OCI-LY7 (cell line): Measurements from ENCODE around the gene SECISBP2. TPM values are rescaled to one million over a fixed set of nuclear protein-coding genes. Genes with fewer than 3 reads are reported as not detected.
"Not testable (repeated sequence)": the region's sequence is repeated elsewhere in the genome, so short reads cannot be mapped to it uniquely, and the experiment has no call there.

Experiments
- BruUV-seq: library from RNA; stranded (reverse); fragments of 400-500 nt; replicated peaks from 2 replicates; lab custom pipeline; 2021; lab: Mats Ljungman, UMichigan
- CTCF ChIA-PET: fragments of 300-600 bp; sonication (Branson Sonifier 250); formaldehyde crosslinking; loops from one replicate; lab custom pipeline; 2022; ENCODE audit warnings: antibody characterized with exemption; ENCODE audit not compliant: unreplicated experiment; lab: Charles Lee
- POLR2A ChIA-PET: fragments of 300-600 bp; sonication (Branson Sonifier 250); formaldehyde crosslinking; loops from one replicate; lab custom pipeline; 2022; ENCODE audit warnings: antibody characterized with exemption; lab: Charles Lee
- DNase-seq: peaks from one replicate; pipeline ENCODE4 v3.0.0-alpha.2; 2015; ENCODE audit warnings: low spot score
- H2AFZ ChIP-seq: fragments of 200-600 bp; sonication (generic), shearing (Covaris generic); 2 replicates; pipeline ENCODE4 v1.6.1; 2014; ENCODE audit warnings: mild to moderate bottlenecking, antibody characterized with exemption, low read length, moderate library complexity
- H3K27ac ChIP-seq: fragments of 200-600 bp; sonication (generic); 2 replicates; pipeline ENCODE4 v1.5.1; 2014; ENCODE audit warnings: mixed run types, low read depth, mild to moderate bottlenecking, moderate library complexity, low read length, inconsistent platforms; ENCODE audit not compliant: poor library complexity, severe bottlenecking
- H3K36me3 ChIP-seq: fragments of 200-600 bp; sonication (generic); 2 replicates; pipeline ENCODE4 v1.6.1; 2014; ENCODE audit warnings: mild to moderate bottlenecking, antibody characterized with exemption, low read length, moderate library complexity, mixed read lengths; ENCODE audit not compliant: insufficient read depth
- H3K4me1 ChIP-seq: fragments of 200-600 bp; sonication (generic); 2 replicates; pipeline ENCODE4 v1.5.1; 2014; ENCODE audit warnings: mild to moderate bottlenecking, low read length; ENCODE audit not compliant: insufficient read depth, poor library complexity, severe bottlenecking
- H3K4me2 ChIP-seq: fragments of 200-600 bp; sonication (generic); 2 replicates; pipeline ENCODE4 v1.6.1; 2014; ENCODE audit warnings: mild to moderate bottlenecking, low read length
- H3K4me3 ChIP-seq: fragments of 200-600 bp; sonication (generic); 2 replicates; pipeline ENCODE4 v1.5.1; 2014; ENCODE audit warnings: mild to moderate bottlenecking, low read depth, low read length; ENCODE audit not compliant: poor library complexity, severe bottlenecking
- H3K79me2 ChIP-seq: fragments of 200-600 bp; sonication (generic); 2 replicates; pipeline ENCODE4 v1.6.1; 2016; ENCODE audit warnings: low read depth, mild to moderate bottlenecking, low read length, moderate library complexity, mixed read lengths; ENCODE audit not compliant: insufficient read depth
- H3K9me2 ChIP-seq: fragments of 200-600 bp; sonication (generic); 2 replicates; pipeline ENCODE4 v1.6.1; 2016; ENCODE audit warnings: mild to moderate bottlenecking, low read length, mixed read lengths; ENCODE audit not compliant: insufficient read depth
- H3K9me3 ChIP-seq: fragments of 200-600 bp; sonication (generic); 2 replicates; pipeline ENCODE4 v1.6.1; 2014; ENCODE audit warnings: mild to moderate bottlenecking, mixed run types, low read length, mixed read lengths
- H4K20me1 ChIP-seq: fragments of 200-600 bp; sonication (generic); 2 replicates; pipeline ENCODE4 v1.6.1; 2014; ENCODE audit warnings: mild to moderate bottlenecking, antibody characterized with exemption, low read length, moderate library complexity, mixed read lengths; ENCODE audit not compliant: insufficient read depth
- CTCF ChIP-seq: fragments of 200-600 bp; sonication (generic); conservative IDR thresholded peaks from 2 replicates; pipeline ENCODE4 v1.5.1; 2014; ENCODE audit warnings: mild to moderate bottlenecking, antibody characterized with exemption, low read length, moderate library complexity, mixed read lengths
- EZH2phosphoT487 ChIP-seq: fragments of 200-600 bp; sonication (generic); IDR thresholded peaks from 2 replicates; pipeline ENCODE4 v1.6.1; 2018; ENCODE audit warnings: low read depth, borderline replicate concordance, mild to moderate bottlenecking, mixed run types, antibody characterized with exemption, low read length, moderate library complexity, mixed read lengths
- intact Hi-C: fragments of 100-400 bp; cut with micrococcal nuclease; formaldehyde crosslinking; loops from one replicate; pipeline ENCODE4 v1.10.0; 2022; ENCODE audit not compliant: unreplicated experiment
- total RNA-seq, 2 experiments: library from RNA; depleted of rRNA in 1 of 2; stranded (reverse); fragments of >200 nt in 1 of 2; shearing (Covaris generic) in 1 of 2; gene quantifications; 2 replicates each; pipeline ENCODE4 v1.2.3, GENCODE V29; 2014 to 2022

Gene SECISBP2
- total RNA-seq, 2 experiments from 2014 or later = 77.6 to 85.5 TPM

- TF ChIP-seq CTCF (no peak), EZH2phosphoT487 (no peak)
- Histone ChIP-seq H3K27ac (no peak overlapping the region), H3K36me3 (no peaks in the 10 kb centered on the region), H2AFZ (no peak overlapping the region), H3K4me2 (no peak overlapping the region), H4K20me1 (no peaks in the 10 kb centered on the region), H3K79me2 (no peaks in the 10 kb centered on the region), H3K9me2 (no peaks in the 10 kb centered on the region), H3K4me3 (no peak overlapping the region), H3K9me3 (no peaks in the 10 kb centered on the region), H3K4me1 (no peaks in the 10 kb centered on the region)
- POLR2A ChIA-PET = no interaction called here
- DNase-seq = no peak
- CTCF ChIA-PET = no interaction called here
- intact Hi-C loops = no loop called here
- BruUV-seq = no TSS peak
Observed at GRCh38 chr9:89281106-89281505, 37.2 kb upstream of the SECISBP2 start.

DNA sequence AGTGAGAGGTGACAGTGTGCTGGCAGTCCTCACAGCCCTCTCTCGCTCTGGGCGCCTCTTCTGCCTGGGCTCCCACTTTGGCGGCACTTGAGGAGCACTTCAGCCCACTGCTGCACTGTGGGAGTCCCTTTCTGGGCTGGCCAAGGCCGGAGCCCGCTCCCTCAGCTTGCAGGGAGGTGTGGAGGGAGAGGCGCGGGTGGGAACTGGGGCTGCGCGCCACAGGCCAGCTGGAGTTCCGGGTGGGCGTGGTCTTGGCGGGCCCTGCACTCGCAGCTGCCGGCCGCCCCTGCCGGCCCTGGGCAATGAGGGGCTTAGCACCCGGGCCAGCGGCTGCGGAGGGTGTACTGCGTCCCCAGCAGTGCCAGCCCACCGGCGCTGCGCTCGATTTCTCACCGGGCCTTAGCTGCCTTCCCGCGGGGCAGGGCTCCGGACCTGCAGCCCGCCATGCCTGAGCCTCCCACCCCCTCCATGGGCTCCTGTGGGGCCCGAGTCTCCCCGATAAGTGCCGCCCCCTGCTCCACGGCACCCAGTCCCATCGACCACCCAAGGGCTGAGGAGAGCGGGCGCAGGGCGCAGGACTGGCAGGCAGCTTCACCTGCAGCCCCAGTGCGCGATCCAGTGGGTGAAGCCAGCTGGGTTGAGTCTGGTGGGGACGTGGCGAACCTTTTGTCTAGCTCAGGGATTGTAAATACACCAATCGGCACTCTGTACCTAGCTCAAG lies 35.9 kb upstream of the SECISBP2 start:
- H4K20me1 ChIP-seq = not testable (repeated sequence)

DNA sequence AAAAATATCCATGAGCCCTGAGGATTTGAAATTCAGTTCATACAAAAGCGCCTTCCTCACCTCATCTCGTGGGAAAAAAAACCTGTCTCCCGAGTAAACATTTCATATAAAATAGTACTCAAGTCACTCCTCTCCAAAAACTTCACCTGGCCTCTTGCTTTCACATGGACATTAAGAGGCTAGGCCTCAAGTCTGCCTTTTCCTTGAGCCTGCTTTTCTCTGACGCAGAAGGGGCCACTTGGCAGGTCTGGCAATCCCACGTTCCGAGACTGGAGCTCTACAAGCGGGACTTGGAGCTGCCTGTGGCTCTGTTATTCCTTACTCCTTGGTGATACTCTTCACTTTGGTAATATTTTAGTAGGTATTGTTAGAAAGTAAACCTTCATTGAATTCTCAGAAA lies 34.2 kb upstream of the SECISBP2 start:
- no peak overlapping the region for H3K4me2 ChIP-seq
- no peaks in the 10 kb centered on the region for H3K4me1 ChIP-seq
- POLR2A ChIA-PET = no interaction called here
- no peaks in the 10 kb centered on the region for H3K9me3 ChIP-seq
- no peaks in the 10 kb centered on the region for H3K79me2 ChIP-seq
- no peaks in the 10 kb centered on the region for H3K9me2 ChIP-seq
- H2AFZ ChIP-seq = no peak overlapping the region
- BruUV-seq = no TSS peak
- intact Hi-C loops = no loop called here
- DNase-seq = no peak
- no peak overlapping the region for H3K27ac ChIP-seq
- CTCF ChIA-PET = no interaction called here
- TF ChIP-seq EZH2phosphoT487 (no peak), CTCF (no peak)
- H3K4me3 ChIP-seq = no peak overlapping the region
- no peaks in the 10 kb centered on the region for H4K20me1 ChIP-seq
- H3K36me3 ChIP-seq = no peaks in the 10 kb centered on the region

More for the DNA sequence above, 35.9 kb upstream of the SECISBP2 start:
- POLR2A ChIA-PET, H3K9me2 ChIP-seq, DNase-seq, H3K4me3 ChIP-seq, H3K79me2 ChIP-seq, H2AFZ ChIP-seq, BruUV-seq, CTCF ChIA-PET, H3K9me3 ChIP-seq, H3K4me1 ChIP-seq, H3K27ac ChIP-seq, H3K4me2 ChIP-seq, H3K36me3 ChIP-seq, intact Hi-C loops: not testable (repeated sequence)
